HL-60 (cell line): ENCODE data around the gene RBMS3.

Experiments used
- CTCF ChIP-seq: IDR thresholded peaks from one replicate; pipeline ENCODE4 v1.5.1; 2011; ENCODE audit warnings: low read length, control low read depth, inconsistent platforms; ENCODE audit not compliant: insufficient read depth
- GABPA ChIP-seq: IDR thresholded peaks from 2 replicates; pipeline ENCODE4 v1.6.1; 2012; ENCODE audit warnings: low read depth
- POLR2AphosphoS5 ChIP-seq: IDR thresholded peaks from 2 replicates; pipeline ENCODE4 v1.6.1; 2012; ENCODE audit warnings: low read depth
- SPI1 ChIP-seq: IDR thresholded peaks from 2 replicates; pipeline ENCODE4 v1.6.1; 2012; ENCODE audit warnings: low read depth, mild to moderate bottlenecking, borderline replicate concordance
- TF ChIP-seq, protein P1 (sequence below): IDR thresholded peaks from 2 replicates; pipeline ENCODE4 v1.6.1; 2012; ENCODE audit warnings: low read depth; ENCODE audit not compliant: insufficient replicate concordance

- TF ChIP-seq, protein P1, sequence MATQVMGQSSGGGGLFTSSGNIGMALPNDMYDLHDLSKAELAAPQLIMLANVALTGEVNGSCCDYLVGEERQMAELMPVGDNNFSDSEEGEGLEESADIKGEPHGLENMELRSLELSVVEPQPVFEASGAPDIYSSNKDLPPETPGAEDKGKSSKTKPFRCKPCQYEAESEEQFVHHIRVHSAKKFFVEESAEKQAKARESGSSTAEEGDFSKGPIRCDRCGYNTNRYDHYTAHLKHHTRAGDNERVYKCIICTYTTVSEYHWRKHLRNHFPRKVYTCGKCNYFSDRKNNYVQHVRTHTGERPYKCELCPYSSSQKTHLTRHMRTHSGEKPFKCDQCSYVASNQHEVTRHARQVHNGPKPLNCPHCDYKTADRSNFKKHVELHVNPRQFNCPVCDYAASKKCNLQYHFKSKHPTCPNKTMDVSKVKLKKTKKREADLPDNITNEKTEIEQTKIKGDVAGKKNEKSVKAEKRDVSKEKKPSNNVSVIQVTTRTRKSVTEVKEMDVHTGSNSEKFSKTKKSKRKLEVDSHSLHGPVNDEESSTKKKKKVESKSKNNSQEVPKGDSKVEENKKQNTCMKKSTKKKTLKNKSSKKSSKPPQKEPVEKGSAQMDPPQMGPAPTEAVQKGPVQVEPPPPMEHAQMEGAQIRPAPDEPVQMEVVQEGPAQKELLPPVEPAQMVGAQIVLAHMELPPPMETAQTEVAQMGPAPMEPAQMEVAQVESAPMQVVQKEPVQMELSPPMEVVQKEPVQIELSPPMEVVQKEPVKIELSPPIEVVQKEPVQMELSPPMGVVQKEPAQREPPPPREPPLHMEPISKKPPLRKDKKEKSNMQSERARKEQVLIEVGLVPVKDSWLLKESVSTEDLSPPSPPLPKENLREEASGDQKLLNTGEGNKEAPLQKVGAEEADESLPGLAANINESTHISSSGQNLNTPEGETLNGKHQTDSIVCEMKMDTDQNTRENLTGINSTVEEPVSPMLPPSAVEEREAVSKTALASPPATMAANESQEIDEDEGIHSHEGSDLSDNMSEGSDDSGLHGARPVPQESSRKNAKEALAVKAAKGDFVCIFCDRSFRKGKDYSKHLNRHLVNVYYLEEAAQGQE: no peak
- TF ChIP-seq CTCF (no peak), POLR2AphosphoS5 (no peak), SPI1 (no peak), GABPA (no peak)
These were observed 176.0 kb downstream of the RBMS3 start for GRCh38 chr3:29456901-29457300.
